ENCODE measurements around the gene F10.
A peak's percentile ranks its signal among the peaks of the same experiment; 100 is the strongest.

Gene F10

GRCh38 chr13:113139577-113139976, 17.0 kb downstream of the F10 start:
- no peak for DNase-seq

- DNase-seq, result no peak
Observed at GRCh38 chr13:113140677-113141600, 18.3 kb downstream of the F10 start.

- no peak for DNase-seq
Observed at GRCh38 chr13:113141601-113141970, 19.0 kb downstream of the F10 start.

- DNase-seq, result no peak
Observed at GRCh38 chr13:113142876-113143275, 20.3 kb downstream of the F10 start.

GRCh38 chr13:113143466-113144254, 21.1 kb downstream of the F10 start:
- no peak for DNase-seq

GRCh38 chr13:113144255-113144629, 21.6 kb downstream of the F10 start:
- DNase-seq, result peak; percentile 1

GRCh38 chr13:113145496-113145895, 22.9 kb downstream of the F10 start:
- peak; percentile 71 for DNase-seq

- no peak for DNase-seq
Observed at GRCh38 chr13:113145911-113146598, 23.5 kb downstream of the F10 start.

GRCh38 chr13:113146750-113147149, 24.2 kb downstream of the F10 start:
- DNase-seq, result no peak

GRCh38 chr13:113147206-113147605, 24.6 kb downstream of the F10 start:
- DNase-seq, result no peak

- no peak for DNase-seq
Observed at GRCh38 chr13:113148407-113148806, 25.8 kb downstream of the F10 start.

- DNase-seq, result peak; percentile 17
Observed at GRCh38 chr13:113148940-113149503, 26.4 kb downstream of the F10 start.

GRCh38 chr13:113149711-113150549, 27.3 kb downstream of the F10 start:
- peak; percentile 17 for DNase-seq

- DNase-seq, result peak; percentile 13
Observed at GRCh38 chr13:113150550-113151365, 28.2 kb downstream of the F10 start.

GRCh38 chr13:113151745-113152690, 29.4 kb downstream of the F10 start:
- peak; percentile 47 for DNase-seq

- DNase-seq, result no peak
Observed at GRCh38 chr13:113152691-113152983, 30.0 kb downstream of the F10 start.

- DNase-seq, result peak; percentile 40
Observed at GRCh38 chr13:113152984-113153809, 30.6 kb downstream of the F10 start.

GRCh38 chr13:113153810-113154748, 31.5 kb downstream of the F10 start:
- DNase-seq, result peak; percentile 70
